Neuronal stem cell (in vitro differentiated cells): ENCODE measurements around the gene C11orf21.
A peak's percentile ranks its signal among the peaks of the same experiment; 100 is the strongest.

Source experiments
- DNase-seq: peaks from one replicate; pipeline ENCODE4 v3.0.0-alpha.2; 2013; ENCODE audit warnings: low spot score
- H2AFZ ChIP-seq: one replicate; pipeline ENCODE4 v1.6.1; 2013; ENCODE audit warnings: mild to moderate bottlenecking, low read length, inconsistent platforms
- H2AK5ac ChIP-seq: 2 replicates; pipeline ENCODE4 v1.6.1; 2013; ENCODE audit warnings: low read depth, mild to moderate bottlenecking, inconsistent platforms, low read length, moderate library complexity, mixed read lengths
- H2BK120ac ChIP-seq: 2 replicates; pipeline ENCODE4 v1.6.1; 2013; ENCODE audit warnings: low read depth, mild to moderate bottlenecking, inconsistent platforms, low read length, moderate library complexity, mixed read lengths
- H2BK12ac ChIP-seq: one replicate; pipeline ENCODE4 v1.6.1; 2013; ENCODE audit warnings: low read length, inconsistent platforms
- H2BK15ac ChIP-seq: 2 replicates; pipeline ENCODE4 v1.6.1; 2013; ENCODE audit warnings: mild to moderate bottlenecking, low read length, inconsistent platforms, mixed read lengths
- H2BK5ac ChIP-seq: one replicate; pipeline ENCODE4 v1.6.1; 2013; ENCODE audit warnings: inconsistent platforms, mild to moderate bottlenecking, low read length, moderate library complexity
- H3K14ac ChIP-seq: one replicate; pipeline ENCODE4 v1.6.1; 2013; ENCODE audit warnings: low read length, inconsistent platforms
- H3K18ac ChIP-seq: 2 replicates; pipeline ENCODE4 v1.6.1; 2013; ENCODE audit warnings: low read length, inconsistent platforms
- H3K23ac ChIP-seq: 2 replicates; pipeline ENCODE4 v1.6.1; 2013; ENCODE audit warnings: low read depth, mild to moderate bottlenecking, mixed read lengths, low read length, inconsistent platforms; ENCODE audit not compliant: poor library complexity
- H3K27ac ChIP-seq: replicated peaks from 3 replicates; pipeline ENCODE4 v1.5.1; 2013; ENCODE audit warnings: low read length, inconsistent platforms
- H3K27me3 ChIP-seq, 3 experiments: 2 replicates each; pipeline ENCODE4 v1.6.1; 2013; ENCODE audit warnings: low read length in 3 of 3, mild to moderate bottlenecking in 2 of 3, inconsistent platforms in 1 of 3, low read depth in 1 of 3, mixed read lengths in 1 of 3, moderate library complexity in 1 of 3; ENCODE audit not compliant: control insufficient read depth in 3 of 3, insufficient read depth in 3 of 3
- H3K36me3 ChIP-seq, 2 donors: replicated peaks in 1 of 2; 2 replicates each; pipeline ENCODE4 v1.6.1; 2013; ENCODE audit warnings: low read length in 2 of 2; ENCODE audit not compliant: control insufficient read depth in 2 of 2, insufficient read depth in 2 of 2
- H3K4ac ChIP-seq: 2 replicates; pipeline ENCODE4 v1.6.1; 2013; ENCODE audit warnings: inconsistent platforms, mild to moderate bottlenecking, low read length, moderate library complexity
- H3K4me1 ChIP-seq, 2 donors: 1 replicate in 1 of 2; 2 replicates in 1 of 2; pipeline ENCODE4 v1.6.1; 2013; ENCODE audit warnings: low read length in 2 of 2, low read depth in 1 of 2; ENCODE audit not compliant: control insufficient read depth in 2 of 2, insufficient read depth in 1 of 2
- H3K4me2 ChIP-seq: one replicate; pipeline ENCODE4 v1.6.1; 2013; ENCODE audit warnings: mild to moderate bottlenecking, low read length, inconsistent platforms; ENCODE audit not compliant: insufficient read depth, poor library complexity, severe bottlenecking
- H3K4me3 ChIP-seq, 2 donors: 2 replicates each; pipeline ENCODE4 v1.5.1; 2013; ENCODE audit warnings: low read length in 2 of 2, mild to moderate bottlenecking in 2 of 2, inconsistent platforms in 1 of 2, moderate library complexity in 1 of 2
- H3K79me1 ChIP-seq: one replicate; pipeline ENCODE4 v1.6.1; 2013; ENCODE audit warnings: low read depth, mild to moderate bottlenecking, inconsistent platforms, low read length, moderate library complexity
- H3K9ac ChIP-seq: one replicate; pipeline ENCODE4 v1.6.1; 2013; ENCODE audit warnings: mild to moderate bottlenecking, low read depth, low read length, inconsistent platforms; ENCODE audit not compliant: poor library complexity
- H3K9me3 ChIP-seq, 2 donors: replicated peaks in 1 of 2; 2 replicates each; pipeline versions ENCODE3 to v1.6.1; 2013; ENCODE audit warnings: low read length in 2 of 2, mild to moderate bottlenecking in 2 of 2, inconsistent platforms in 1 of 2, low read depth in 1 of 2, mixed read lengths in 1 of 2, moderate library complexity in 1 of 2; ENCODE audit not compliant: control insufficient read depth in 2 of 2, insufficient read depth in 1 of 2
- H4K8ac ChIP-seq: one replicate; pipeline ENCODE4 v1.6.1; 2013; ENCODE audit warnings: low read depth, mild to moderate bottlenecking, inconsistent platforms, low read length, moderate library complexity
- H4K91ac ChIP-seq: one replicate; pipeline ENCODE4 v1.6.1; 2013; ENCODE audit warnings: low read length, low read depth, mild to moderate bottlenecking, inconsistent platforms; ENCODE audit not compliant: poor library complexity
- WGBS, 2 donors: extraction: QIAGEN DNeasy Blood & Tissue Kit; methylation state at CpG; one replicate each; pipeline ENCODE4 v1.1.7; 2013; ENCODE audit warnings: missing lambda C conversion rate in 2 of 2, mixed read lengths in 1 of 2; ENCODE audit not compliant: insufficient read length in 2 of 2, insufficient replicate concordance in 1 of 2; ENCODE audit errors: extremely low coverage in 2 of 2; 5-methylcytosine and 5-hydroxymethylcytosine counted together

The C11orf21 gene

DNA sequence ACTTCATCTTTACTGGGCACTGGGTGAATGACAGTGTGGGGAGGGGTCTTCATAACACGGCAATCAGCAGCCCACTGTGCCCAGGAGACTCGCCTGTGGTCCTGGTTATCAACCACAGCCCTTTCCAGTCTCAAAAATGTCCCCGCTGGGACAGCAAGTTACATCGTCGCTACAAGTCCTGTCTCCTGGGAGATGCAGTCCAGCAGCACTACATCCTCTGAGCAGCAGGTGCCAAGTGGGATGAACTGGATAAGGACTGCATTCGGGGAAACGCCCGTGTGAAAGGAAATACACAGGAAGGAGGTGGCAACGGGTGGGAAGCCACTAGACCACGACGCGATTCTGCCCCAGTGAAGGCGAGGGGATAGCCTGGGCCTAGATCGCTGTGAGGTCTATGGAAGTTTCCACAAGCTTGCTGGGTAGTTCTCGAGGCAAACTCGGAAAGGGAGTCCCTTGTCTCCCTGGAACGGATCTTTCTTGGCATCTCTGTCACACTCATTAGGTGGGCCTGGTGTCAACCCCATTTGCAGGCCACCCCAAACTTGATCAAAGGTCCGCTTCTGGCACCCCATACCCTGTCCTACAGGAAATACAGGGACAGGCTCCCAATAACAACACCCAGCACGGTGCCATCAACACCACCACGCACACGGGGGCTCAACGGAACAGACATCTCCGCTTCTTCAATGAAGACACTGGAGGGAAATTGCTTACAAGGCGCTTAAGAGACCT, 35.7 kb downstream of the C11orf21 start:
- Histone ChIP-seq H3K9me3 (no peaks in the 10 kb centered on the region), H3K36me3 (no peaks in the 10 kb centered on the region), H3K4me1 (peaks cover 0 to 12% of the 10 kb centered on the region in 2 donors), H3K18ac (no peak overlapping the region), H3K9ac (no peak overlapping the region), H3K4me2 (no peak overlapping the region), H2BK15ac (no peak overlapping the region), H4K8ac (no peak overlapping the region), H2BK120ac (no peak overlapping the region), H3K79me1 (peaks cover 4% of the 10 kb centered on the region), H3K4me3 (no peak overlapping the region), H3K23ac (no peak overlapping the region), H2AFZ (no peak overlapping the region), H3K14ac (no peak overlapping the region), H4K91ac (no peak overlapping the region), H3K27ac (no peak overlapping the region), H2BK12ac (no peak overlapping the region), H3K4ac (no peak overlapping the region), H3K27me3 (peaks cover 30 to 80% (median 48%) of the 10 kb centered on the region in 3 experiments), H2BK5ac (no peak overlapping the region), H2AK5ac (no peak overlapping the region)
- WGBS, 2 donors = no CpG with 5 or more reads among the region's 24 CpGs
- DNase-seq = no peak

- no peak overlapping the region for H2BK120ac ChIP-seq
- H3K36me3 ChIP-seq = no peaks in the 10 kb centered on the region
- peaks cover 4% of the 10 kb centered on the region for H3K79me1 ChIP-seq
- DNase-seq = no peak
- no peak overlapping the region for H3K4me3 ChIP-seq
- H4K91ac ChIP-seq = no peak overlapping the region
- H3K9me3 ChIP-seq = no peaks in the 10 kb centered on the region
- peaks cover 0 to 12% of the 10 kb centered on the region in 2 donors for H3K4me1 ChIP-seq
- WGBS, 2 donors = no CpG with 5 or more reads among the region's 2 CpGs
- H2BK12ac ChIP-seq = no peak overlapping the region
- H3K9ac ChIP-seq = no peak overlapping the region
- no peak overlapping the region for H3K4me2 ChIP-seq
- no peak overlapping the region for H2BK15ac ChIP-seq
- no peak overlapping the region for H3K27ac ChIP-seq
- H3K23ac ChIP-seq = no peak overlapping the region
- H3K4ac ChIP-seq = no peak overlapping the region
- no peak overlapping the region for H3K14ac ChIP-seq
- no peak overlapping the region for H4K8ac ChIP-seq
- H2AFZ ChIP-seq = no peak overlapping the region
- H2BK5ac ChIP-seq = no peak overlapping the region
- no peak overlapping the region for H3K18ac ChIP-seq
- peaks cover 24 to 74% (median 41%) of the 10 kb centered on the region in 3 experiments for H3K27me3 ChIP-seq
- no peak overlapping the region for H2AK5ac ChIP-seq
These were observed 36.3 kb downstream of the C11orf21 start for GRCh38 chr11:2265396-2265795.

DNA sequence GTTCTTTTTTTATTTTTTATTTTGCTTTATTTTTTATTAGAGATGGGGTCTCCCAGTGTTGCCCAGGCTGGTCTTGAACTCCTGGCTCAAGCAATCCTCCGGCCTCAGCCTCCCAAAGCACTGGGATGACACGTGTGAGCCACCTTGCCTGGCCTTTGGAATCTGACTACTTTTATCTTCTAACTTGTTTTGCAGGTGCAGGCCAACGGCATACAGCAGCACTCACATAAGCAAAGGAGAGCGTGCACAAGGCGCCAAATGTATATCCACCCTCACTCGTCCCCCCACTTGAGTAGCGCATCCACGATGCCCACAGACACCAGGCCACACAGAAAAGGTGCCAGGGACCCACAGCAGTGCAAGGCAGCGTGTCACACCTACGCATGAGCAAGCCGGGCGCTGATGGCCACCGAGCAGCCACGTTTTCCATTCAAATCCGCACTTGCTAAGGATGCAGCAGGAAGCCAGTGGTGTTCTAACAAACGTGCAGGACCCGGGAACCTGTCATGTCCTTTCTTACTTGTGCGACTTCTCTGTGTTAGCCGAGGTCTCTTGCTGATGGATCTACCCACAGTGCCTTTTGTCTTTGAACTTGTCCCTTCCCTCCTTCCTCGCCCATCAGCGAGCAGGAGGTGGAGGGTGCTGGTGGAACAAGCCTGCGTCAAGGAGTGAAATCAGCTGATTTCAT, 37.2 kb downstream of the C11orf21 start:
- no peak overlapping the region for H4K8ac ChIP-seq
- no peak overlapping the region for H2BK120ac ChIP-seq
- no CpG with 5 or more reads among the region's 22 CpGs for WGBS, 2 donors
- H3K27ac ChIP-seq = no peak overlapping the region
- no peaks in the 10 kb centered on the region for H3K9me3 ChIP-seq
- no peak overlapping the region for H3K18ac ChIP-seq
- no peak overlapping the region for H2BK5ac ChIP-seq
- no peak overlapping the region for H3K4ac ChIP-seq
- H2AFZ ChIP-seq = no peak overlapping the region
- no peak overlapping the region for H3K4me2 ChIP-seq
- H3K36me3 ChIP-seq = no peaks in the 10 kb centered on the region
- H4K91ac ChIP-seq = no peak overlapping the region
- DNase-seq = no peak
- H3K27me3 ChIP-seq = peaks cover 16 to 65% (median 32%) of the 10 kb centered on the region in 3 experiments
- H3K79me1 ChIP-seq = peaks cover 4% of the 10 kb centered on the region
- no peak overlapping the region for H2BK15ac ChIP-seq
- no peak overlapping the region for H3K14ac ChIP-seq
- no peak overlapping the region for H3K9ac ChIP-seq
- H3K4me3 ChIP-seq = peak overlapping the region in 1 of 2 donors; percentile 44
- no peak overlapping the region for H2BK12ac ChIP-seq
- peaks cover 0 to 8% of the 10 kb centered on the region in 2 donors for H3K4me1 ChIP-seq
- no peak overlapping the region for H2AK5ac ChIP-seq
- no peak overlapping the region for H3K23ac ChIP-seq

DNA sequence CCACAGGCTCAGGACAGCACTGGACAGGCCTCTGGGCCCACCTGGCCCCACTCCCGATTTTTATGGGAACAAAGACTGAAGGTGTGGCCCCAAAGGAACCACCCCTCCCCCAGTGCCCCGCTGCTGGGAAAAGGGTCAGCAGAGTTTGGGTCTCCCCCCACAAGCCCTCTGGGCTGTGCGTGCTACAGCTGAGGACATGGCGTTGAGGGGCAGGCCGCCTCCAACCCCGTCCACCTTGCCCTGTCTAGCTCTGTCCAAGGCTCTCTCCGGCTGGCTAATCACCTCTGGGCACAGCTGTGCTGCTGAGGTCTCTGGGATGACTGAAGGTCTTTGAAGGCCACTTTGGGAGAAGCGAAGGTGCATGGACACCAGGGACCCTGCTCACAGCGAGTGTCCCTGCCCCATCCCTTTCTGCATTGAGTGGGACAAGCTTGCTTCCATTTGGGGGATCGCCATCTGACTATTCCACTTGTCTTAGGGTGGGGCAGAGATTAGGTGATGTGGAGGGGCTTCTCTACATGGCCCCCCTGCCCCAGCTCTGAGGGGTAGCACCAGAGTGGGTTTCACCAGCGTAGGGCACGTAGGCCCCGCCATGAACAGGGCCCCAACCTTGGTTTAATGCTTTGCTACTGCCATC, 37.9 kb downstream of the C11orf21 start:
- Histone ChIP-seq H2BK5ac (no peak overlapping the region), H4K91ac (no peak overlapping the region), H2BK15ac (peak overlapping the region; percentile 3), H3K14ac (no peak overlapping the region), H2AFZ (no peak overlapping the region), H3K4me3 (peak overlapping the region in 1 of 2 donors; percentile 26), H3K36me3 (no peaks in the 10 kb centered on the region), H3K4me2 (no peak overlapping the region), H2BK120ac (no peak overlapping the region), H3K9me3 (no peaks in the 10 kb centered on the region), H2AK5ac (peak overlapping the region; percentile 4), H3K27ac (no peak overlapping the region), H3K4me1 (peaks cover 0 to 8% of the 10 kb centered on the region in 2 donors), H2BK12ac (no peak overlapping the region), H3K27me3 (peaks cover 10 to 65% (median 26%) of the 10 kb centered on the region in 3 experiments), H3K9ac (no peak overlapping the region), H3K4ac (no peak overlapping the region), H4K8ac (no peak overlapping the region), H3K79me1 (peaks cover 4% of the 10 kb centered on the region), H3K18ac (no peak overlapping the region), H3K23ac (no peak overlapping the region)
- DNase-seq = no peak
- WGBS, 2 donors = no CpG with 5 or more reads among the region's 13 CpGs
